Esophagus muscularis mucosa (tissue), 3 donors: ENCODE results near the gene MEOX2.

Experiments used
- CTCF ChIP-seq, 3 experiments: fragments of 200-600 bp in 2 of 3; fragments of 450-650 bp in 1 of 3; sonication (generic) in 2 of 3; IDR thresholded peaks; one replicate each; pipeline ENCODE4 v1.5.1; 2017 to 2019; ENCODE audit warnings: antibody characterized with exemption in 3 of 3, mild to moderate bottlenecking in 2 of 3, moderate library complexity in 1 of 3
- POLR2AphosphoS5 ChIP-seq, 2 donors: sonication (generic); formaldehyde crosslinking; IDR thresholded peaks; one replicate each; pipeline ENCODE4 v1.6.1; 2017; ENCODE audit warnings: antibody characterized with exemption in 2 of 2

- no peak for TF ChIP-seq CTCF (IDR thresholded peaks at IDR 0.05)
- no peak for TF ChIP-seq POLR2AphosphoS5 (IDR thresholded peaks at IDR 0.05)
Observed at GRCh38 chr7:15679306-15679705, 7.2 kb downstream of the MEOX2 start.
